ENCODE measurements around the gene CDC42BPB.

CDC42BPB gene

GRCh38 chr14:102891556-102891955, 165.8 kb downstream of the CDC42BPB start:
- TF ChIP-seq, protein P1, sequence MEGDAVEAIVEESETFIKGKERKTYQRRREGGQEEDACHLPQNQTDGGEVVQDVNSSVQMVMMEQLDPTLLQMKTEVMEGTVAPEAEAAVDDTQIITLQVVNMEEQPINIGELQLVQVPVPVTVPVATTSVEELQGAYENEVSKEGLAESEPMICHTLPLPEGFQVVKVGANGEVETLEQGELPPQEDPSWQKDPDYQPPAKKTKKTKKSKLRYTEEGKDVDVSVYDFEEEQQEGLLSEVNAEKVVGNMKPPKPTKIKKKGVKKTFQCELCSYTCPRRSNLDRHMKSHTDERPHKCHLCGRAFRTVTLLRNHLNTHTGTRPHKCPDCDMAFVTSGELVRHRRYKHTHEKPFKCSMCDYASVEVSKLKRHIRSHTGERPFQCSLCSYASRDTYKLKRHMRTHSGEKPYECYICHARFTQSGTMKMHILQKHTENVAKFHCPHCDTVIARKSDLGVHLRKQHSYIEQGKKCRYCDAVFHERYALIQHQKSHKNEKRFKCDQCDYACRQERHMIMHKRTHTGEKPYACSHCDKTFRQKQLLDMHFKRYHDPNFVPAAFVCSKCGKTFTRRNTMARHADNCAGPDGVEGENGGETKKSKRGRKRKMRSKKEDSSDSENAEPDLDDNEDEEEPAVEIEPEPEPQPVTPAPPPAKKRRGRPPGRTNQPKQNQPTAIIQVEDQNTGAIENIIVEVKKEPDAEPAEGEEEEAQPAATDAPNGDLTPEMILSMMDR (IDR thresholded peaks at IDR 0.05; ENCODE audit: low read depth, low read length), result no peak
- TF ChIP-seq, protein P2, sequence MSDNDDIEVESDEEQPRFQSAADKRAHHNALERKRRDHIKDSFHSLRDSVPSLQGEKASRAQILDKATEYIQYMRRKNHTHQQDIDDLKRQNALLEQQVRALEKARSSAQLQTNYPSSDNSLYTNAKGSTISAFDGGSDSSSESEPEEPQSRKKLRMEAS (IDR thresholded peaks at IDR 0.05; ENCODE audit: low read depth, low read length), result no peak
- TF ChIP-seq POLR2A (IDR thresholded peaks at IDR 0.05; ENCODE audit: extremely low read depth, insufficient read length), result no peak
- TF ChIP-seq MYC (IDR thresholded peaks at IDR 0.05; ENCODE audit: low read depth, low read length), result no peak
- H3K4me3 ChIP-seq (ENCODE audit: low read depth, low read length), result no peak overlapping the region
- no peak for DNase-seq (ENCODE audit: low read depth)

DNA sequence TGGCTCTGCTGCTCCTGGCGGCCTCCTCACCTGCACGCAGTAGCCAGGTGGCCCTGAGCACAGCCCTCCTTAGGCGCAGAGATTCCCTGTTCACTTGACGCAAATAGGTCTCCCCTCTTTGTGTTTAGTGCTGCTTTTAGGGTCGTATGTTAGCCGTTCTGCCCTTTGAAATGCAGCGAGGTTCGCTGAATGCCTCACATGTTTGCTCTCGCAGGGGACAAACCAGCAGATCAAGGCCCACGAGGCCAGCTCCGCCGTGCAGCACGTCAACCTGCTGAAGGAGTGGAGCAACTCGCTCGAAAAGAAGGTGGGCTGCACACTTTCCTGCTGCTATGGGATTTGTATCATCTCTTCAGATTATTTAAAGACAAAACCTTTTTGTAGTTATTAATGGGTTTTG, 166.2 kb downstream of the CDC42BPB start:
- H3K4me3 ChIP-seq (ENCODE audit: low read depth, low read length), result no peak overlapping the region
- TF ChIP-seq MYC (IDR thresholded peaks at IDR 0.05; ENCODE audit: low read depth, low read length) (no peak), POLR2A (IDR thresholded peaks at IDR 0.05; ENCODE audit: extremely low read depth, insufficient read length) (no peak)
- TF ChIP-seq, protein P2 (IDR thresholded peaks at IDR 0.05; ENCODE audit: low read depth, low read length), result no peak
- TF ChIP-seq, protein P1 (IDR thresholded peaks at IDR 0.05; ENCODE audit: low read depth, low read length), result no peak
- DNase-seq (ENCODE audit: low read depth), result no peak

GRCh38 chr14:102889615-102890014, 167.7 kb downstream of the CDC42BPB start:
- no peak overlapping the region for H3K4me3 ChIP-seq (ENCODE audit: low read depth, low read length)
- TF ChIP-seq POLR2A (IDR thresholded peaks at IDR 0.05; ENCODE audit: extremely low read depth, insufficient read length), result no peak
- no peak for TF ChIP-seq MYC (IDR thresholded peaks at IDR 0.05; ENCODE audit: low read depth, low read length)
- TF ChIP-seq, protein P2 (IDR thresholded peaks at IDR 0.05; ENCODE audit: low read depth, low read length), result no peak
- TF ChIP-seq, protein P1 (IDR thresholded peaks at IDR 0.05; ENCODE audit: low read depth, low read length), result no peak
- DNase-seq (ENCODE audit: low read depth), result no peak

DNA sequence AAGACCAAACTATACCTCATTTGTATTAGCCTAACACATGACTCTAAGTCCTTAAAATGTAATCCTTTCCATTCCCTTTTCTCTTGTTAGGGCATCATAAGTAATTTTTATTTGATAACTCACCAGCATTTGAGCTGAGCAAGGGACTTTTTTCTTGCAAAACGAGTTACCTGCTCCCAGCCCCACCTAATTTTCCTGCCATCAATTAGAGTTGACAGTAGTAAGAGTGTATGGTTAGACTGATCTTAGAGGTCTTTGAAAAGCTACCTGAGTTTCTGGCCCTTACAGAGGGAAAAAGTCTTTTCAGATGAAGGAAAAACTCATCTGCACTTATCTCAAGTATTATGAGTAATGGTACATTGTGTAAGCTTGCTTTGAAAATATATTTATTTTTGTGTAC, 168.6 kb downstream of the CDC42BPB start:
- TF ChIP-seq, protein P1 (IDR thresholded peaks at IDR 0.05; ENCODE audit: low read depth, low read length), result no peak
- TF ChIP-seq POLR2A (IDR thresholded peaks at IDR 0.05; ENCODE audit: extremely low read depth, insufficient read length) (no peak), MYC (IDR thresholded peaks at IDR 0.05; ENCODE audit: low read depth, low read length) (no peak)
- TF ChIP-seq, protein P2 (IDR thresholded peaks at IDR 0.05; ENCODE audit: low read depth, low read length), result no peak
- DNase-seq (ENCODE audit: low read depth), result no peak
- no peak overlapping the region for H3K4me3 ChIP-seq (ENCODE audit: low read depth, low read length)

GRCh38 chr14:102885737-102886447, 171.5 kb downstream of the CDC42BPB start:
- TF ChIP-seq, protein P2 (IDR thresholded peaks at IDR 0.05; ENCODE audit: low read depth, low read length), result no peak
- TF ChIP-seq POLR2A (IDR thresholded peaks at IDR 0.05; ENCODE audit: extremely low read depth, insufficient read length) (no peak), MYC (IDR thresholded peaks at IDR 0.05; ENCODE audit: low read depth, low read length) (no peak)
- TF ChIP-seq, protein P1 (IDR thresholded peaks at IDR 0.05; ENCODE audit: low read depth, low read length), result no peak
- H3K4me3 ChIP-seq (ENCODE audit: low read depth, low read length), result no peak overlapping the region
- no peak for DNase-seq (ENCODE audit: low read depth)
